ENCODE measurements around the gene ANKRD63. TPM values are rescaled to one million over a fixed set of nuclear protein-coding genes. Genes with fewer than 3 reads are reported as not detected.

Gene ANKRD63
- polyA plus RNA-seq, 3 donors, result not detected

GRCh38 chr15:40283615-40284300 lies 894 bp upstream of the ANKRD63 start:
- WGBS (ENCODE audit: insufficient coverage), result 36% methylated on average over 24 of the region's 33 CpGs
- Mint-ChIP-seq H3K9me3 (peaks cover 0 to 10% (median 0%) of the 10 kb centered on the region in 7 donors), H3K4me3 (peak overlapping the region in 1 of 2 donors; percentile 84), H3K27ac (no peak overlapping the region), H3K27me3 (ENCODE audit: low read depth in 3 of 3) (peaks cover 29 to 52% (median 37%) of the 10 kb centered on the region in 3 donors), H3K4me1 (peaks cover 42% of the 10 kb centered on the region), H3K36me3 (peaks cover 33 to 49% of the 10 kb centered on the region in 2 donors)
- H3K4me3 ChIP-seq (replicated peaks in 1 of 3; ENCODE audit: low read depth in 2 of 3, low read length in 3 of 3), result peak overlapping the region in 1 of 3 experiments; percentile 82
- no peak overlapping the region for H3K27ac ChIP-seq (ENCODE audit: low read depth in 1 of 2, low read length in 2 of 2)
- peaks cover 56% of the 10 kb centered on the region for H4K20me1 ChIP-seq (ENCODE audit: insufficient read depth, low read length)
- peak overlapping the region; percentile 97 for H3K4me2 ChIP-seq (replicated peaks; ENCODE audit: extremely low read depth, low read length, poor library complexity, severe bottlenecking)
- H3K79me2 ChIP-seq (ENCODE audit: insufficient read depth, low read length), result no peaks in the 10 kb centered on the region
- H3K4me1 ChIP-seq (ENCODE audit: control insufficient read depth in 1 of 2, insufficient read depth in 2 of 2, low read length in 2 of 2), result peaks cover 35 to 65% of the 10 kb centered on the region in 2 donors
- H3K9ac ChIP-seq (ENCODE audit: insufficient read depth, low read length, poor library complexity, severe bottlenecking), result no peak overlapping the region
- intact Hi-C loops (cut with micrococcal nuclease), result loop anchor here in 1 of 2 donors (5.0 kb wide), 1 partner anchor 54 kb away; no protein-coding TSS in a partner anchor
- no peak for DNase-seq
- no peaks in the 10 kb centered on the region for H3K9me3 ChIP-seq (replicated peaks in 1 of 2; ENCODE audit: control insufficient read depth in 1 of 2, insufficient read depth in 1 of 2, low read length in 2 of 2)
- no peak for TF ChIP-seq CTCF (IDR thresholded peaks at IDR 0.05)
- H3K36me3 ChIP-seq (replicated peaks in 1 of 2; ENCODE audit: control insufficient read depth in 1 of 2, insufficient read depth in 2 of 2, low read length in 2 of 2), result peaks cover 26 to 40% of the 10 kb centered on the region in 2 donors
- peaks cover 9 to 33% of the 10 kb centered on the region in 2 donors for H3K27me3 ChIP-seq (ENCODE audit: control insufficient read depth in 2 of 2, insufficient read depth in 2 of 2, low read length in 2 of 2)
- no peak overlapping the region for H2AFZ ChIP-seq (ENCODE audit: insufficient read depth, low read depth, low read length, poor library complexity, severe bottlenecking)

- Histone ChIP-seq H4K20me1 (ENCODE audit: insufficient read depth, low read length) (peaks cover 41% of the 10 kb centered on the region), H3K27ac (ENCODE audit: low read depth in 1 of 2, low read length in 2 of 2) (no peak overlapping the region), H3K4me1 (ENCODE audit: control insufficient read depth in 1 of 2, insufficient read depth in 2 of 2, low read length in 2 of 2) (peaks cover 50 to 79% of the 10 kb centered on the region in 2 donors), H3K36me3 (replicated peaks in 1 of 2; ENCODE audit: control insufficient read depth in 1 of 2, insufficient read depth in 2 of 2, low read length in 2 of 2) (peaks cover 12 to 25% of the 10 kb centered on the region in 2 donors), H3K79me2 (ENCODE audit: insufficient read depth, low read length) (no peaks in the 10 kb centered on the region), H3K27me3 (ENCODE audit: control insufficient read depth in 2 of 2, insufficient read depth in 2 of 2, low read length in 2 of 2) (peaks cover 9 to 33% of the 10 kb centered on the region in 2 donors), H3K4me3 (replicated peaks in 1 of 3; ENCODE audit: low read depth in 2 of 3, low read length in 3 of 3) (peak overlapping the region; percentile 27 to 82 (median 49)), H3K9ac (ENCODE audit: insufficient read depth, low read length, poor library complexity, severe bottlenecking) (peak overlapping the region; percentile 30), H3K9me3 (replicated peaks in 1 of 2; ENCODE audit: control insufficient read depth in 1 of 2, insufficient read depth in 1 of 2, low read length in 2 of 2) (no peaks in the 10 kb centered on the region), H2AFZ (ENCODE audit: insufficient read depth, low read depth, low read length, poor library complexity, severe bottlenecking) (peak overlapping the region; percentile 90), H3K4me2 (replicated peaks; ENCODE audit: extremely low read depth, low read length, poor library complexity, severe bottlenecking) (peak overlapping the region; percentile 97)
- peaks cover 53% of the 10 kb centered on the region for H3K4me1 Mint-ChIP-seq
- H3K9me3 Mint-ChIP-seq, result peaks cover 0 to 10% (median 0%) of the 10 kb centered on the region in 7 donors
- DNase-seq, result peak in 2 of 3 donors; percentile 37 to 47
- H3K27me3 Mint-ChIP-seq (ENCODE audit: low read depth in 3 of 3), result peaks cover 36 to 60% (median 42%) of the 10 kb centered on the region in 3 donors
- peaks cover 18 to 34% of the 10 kb centered on the region in 2 donors for H3K36me3 Mint-ChIP-seq
- intact Hi-C loops (cut with micrococcal nuclease), result loop anchor here in 1 of 2 donors (5.0 kb wide), 1 partner anchor 55 kb away; no protein-coding TSS in a partner anchor
- peak; percentile 83 for TF ChIP-seq CTCF (IDR thresholded peaks at IDR 0.05)
- peak overlapping the region; percentile 73 to 84 for H3K4me3 Mint-ChIP-seq
- H3K27ac Mint-ChIP-seq, result no peak overlapping the region
- under 1% methylated on average over 91 of the region's 92 CpGs for WGBS (ENCODE audit: insufficient coverage)
Observed at GRCh38 chr15:40282147-40282868, 556 bp downstream of the ANKRD63 start.

All from CD14-positive monocyte (primary cell).